ENCODE results near the gene SERF2. TPM values are rescaled to one million over a fixed set of nuclear protein-coding genes. Genes with fewer than 3 reads are reported as not detected.

The SERF2 gene
- total and polyA plus RNA-seq, 10 of the 15 experiments (the other 5 are each of a cell fraction or from before 2014, with no cell fraction given): 464 to 4,159 (median 1,014) TPM

GRCh38 chr15:43777267-43777914, 14.7 kb upstream of the SERF2 start (continued):
- TF ChIP-seq RBBP5 (conservative IDR thresholded peaks at IDR 0.05) (no peak), ATF2 (IDR thresholded peaks at IDR 0.05; ENCODE audit: low read length) (0 out of 2 replicates have a peak, but pooled peaks have one; percentile 19), NKRF (conservative IDR thresholded peaks at IDR 0.05) (peak; percentile 65; the same call in 1 of the 2 replicates), MTA2 (IDR thresholded peaks at IDR 0.05; ENCODE audit: low read depth) (peak; percentile 96), CBFB (IDR thresholded peaks at IDR 0.05; ENCODE audit: low read depth) (peak; percentile 96; the same call in 1 of the 2 replicates), MLLT1 (IDR thresholded peaks at IDR 0.05) (peak; percentile 95), IRF4 (IDR thresholded peaks at IDR 0.05; ENCODE audit: low read depth, low read length) (no peak; the same call in 1 of the 2 replicates), ZNF384 (IDR thresholded peaks at IDR 0.05; ENCODE audit: borderline replicate concordance, low read depth, low read length) (no peak), IKZF2 (IDR thresholded peaks at IDR 0.05) (peak; percentile 90 to 94), BRCA1 (IDR thresholded peaks at IDR 0.05; ENCODE audit: low read depth, low read length) (no peak), ZBTB4 (CRISPR knock-in tag; IDR thresholded peaks at IDR 0.05) (no peak), BHLHE40 (IDR thresholded peaks at IDR 0.05; ENCODE audit: borderline replicate concordance in 1 of 2, low read depth in 2 of 2, low read length in 1 of 2) (peak; percentile 60 to 83; a peak in 2 of 4 replicates), NBN (IDR thresholded peaks at IDR 0.05) (peak; percentile 95), CREB1 (IDR thresholded peaks at IDR 0.05; ENCODE audit: low read depth) (peak; percentile 66; the same call in 1 of the 2 replicates), WRNIP1 (IDR thresholded peaks at IDR 0.05; ENCODE audit: borderline replicate concordance, low read depth, low read length) (no peak), SREBF1 (IDR thresholded peaks at IDR 0.05; ENCODE audit: low read length) (no peak), E2F4 (IDR thresholded peaks at IDR 0.05; ENCODE audit: low read depth, low read length) (peak; percentile 76), RELB (IDR thresholded peaks at IDR 0.05; ENCODE audit: low read depth) (peak; percentile 71; the same call in 1 of the 2 replicates)
